Body of pancreas (tissue), 4 donors: ENCODE measurements around the gene CST9L.

Experiments used
- POLR2A ChIP-seq, 3 donors: fragments of 450-650 bp; IDR thresholded peaks; one replicate each; pipeline ENCODE4 v1.6.1; 2016; ENCODE audit warnings: antibody characterized with exemption in 3 of 3, mild to moderate bottlenecking in 2 of 3
- TF ChIP-seq, protein P1 (sequence below), 7 experiments: fragments of 450-650 bp in 4 of 7; fragments of 200-600 bp in 3 of 7; sonication (generic) in 3 of 7; IDR thresholded peaks; one replicate each; pipeline ENCODE4 v1.5.1; 2016 to 2019; ENCODE audit warnings: antibody characterized with exemption in 7 of 7

DNA sequence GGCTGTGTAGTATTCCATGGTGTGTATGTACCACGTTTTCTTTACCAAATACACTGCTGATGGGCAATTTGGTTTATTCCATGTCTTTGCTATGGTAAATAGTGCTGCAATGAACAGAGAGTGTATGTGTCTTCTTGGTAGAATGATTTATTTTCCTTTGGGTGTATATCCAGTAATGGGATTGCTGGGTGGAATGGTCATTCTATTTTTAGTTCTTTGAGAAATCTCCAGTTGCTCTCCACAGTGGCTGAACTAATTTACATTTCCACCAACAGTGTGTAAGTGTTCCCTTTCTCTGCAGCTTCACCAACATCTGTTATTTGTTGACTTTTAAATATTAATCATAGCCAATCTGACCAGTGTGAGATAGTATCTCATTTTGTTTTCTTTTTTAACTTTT, 13.9 kb downstream of the CST9L start:
- TF ChIP-seq, protein P1, sequence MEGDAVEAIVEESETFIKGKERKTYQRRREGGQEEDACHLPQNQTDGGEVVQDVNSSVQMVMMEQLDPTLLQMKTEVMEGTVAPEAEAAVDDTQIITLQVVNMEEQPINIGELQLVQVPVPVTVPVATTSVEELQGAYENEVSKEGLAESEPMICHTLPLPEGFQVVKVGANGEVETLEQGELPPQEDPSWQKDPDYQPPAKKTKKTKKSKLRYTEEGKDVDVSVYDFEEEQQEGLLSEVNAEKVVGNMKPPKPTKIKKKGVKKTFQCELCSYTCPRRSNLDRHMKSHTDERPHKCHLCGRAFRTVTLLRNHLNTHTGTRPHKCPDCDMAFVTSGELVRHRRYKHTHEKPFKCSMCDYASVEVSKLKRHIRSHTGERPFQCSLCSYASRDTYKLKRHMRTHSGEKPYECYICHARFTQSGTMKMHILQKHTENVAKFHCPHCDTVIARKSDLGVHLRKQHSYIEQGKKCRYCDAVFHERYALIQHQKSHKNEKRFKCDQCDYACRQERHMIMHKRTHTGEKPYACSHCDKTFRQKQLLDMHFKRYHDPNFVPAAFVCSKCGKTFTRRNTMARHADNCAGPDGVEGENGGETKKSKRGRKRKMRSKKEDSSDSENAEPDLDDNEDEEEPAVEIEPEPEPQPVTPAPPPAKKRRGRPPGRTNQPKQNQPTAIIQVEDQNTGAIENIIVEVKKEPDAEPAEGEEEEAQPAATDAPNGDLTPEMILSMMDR (IDR thresholded peaks at IDR 0.05) = no peak
- TF ChIP-seq POLR2A (IDR thresholded peaks at IDR 0.05) = no peak
